GM18505 (cell line): ENCODE measurements around the gene OR51Q1.
A peak's percentile ranks its signal among the peaks of the same experiment; 100 is the strongest.

Source experiments
- ATAC-seq: cut with Tn5 transposase; IDR thresholded peaks from one replicate; pipeline ENCODE4 v1.9.1; 2021; ENCODE audit not compliant: unreplicated experiment
- POLR2A ChIP-seq: IDR thresholded peaks from 4 replicates; pipeline ENCODE4 v1.6.1; 2011; ENCODE audit warnings: borderline replicate concordance; ENCODE audit not compliant: insufficient read depth, insufficient read length; ENCODE audit errors: extremely low read depth

OR51Q1 gene, protein sequence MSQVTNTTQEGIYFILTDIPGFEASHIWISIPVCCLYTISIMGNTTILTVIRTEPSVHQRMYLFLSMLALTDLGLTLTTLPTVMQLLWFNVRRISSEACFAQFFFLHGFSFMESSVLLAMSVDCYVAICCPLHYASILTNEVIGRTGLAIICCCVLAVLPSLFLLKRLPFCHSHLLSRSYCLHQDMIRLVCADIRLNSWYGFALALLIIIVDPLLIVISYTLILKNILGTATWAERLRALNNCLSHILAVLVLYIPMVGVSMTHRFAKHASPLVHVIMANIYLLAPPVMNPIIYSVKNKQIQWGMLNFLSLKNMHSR

DNA sequence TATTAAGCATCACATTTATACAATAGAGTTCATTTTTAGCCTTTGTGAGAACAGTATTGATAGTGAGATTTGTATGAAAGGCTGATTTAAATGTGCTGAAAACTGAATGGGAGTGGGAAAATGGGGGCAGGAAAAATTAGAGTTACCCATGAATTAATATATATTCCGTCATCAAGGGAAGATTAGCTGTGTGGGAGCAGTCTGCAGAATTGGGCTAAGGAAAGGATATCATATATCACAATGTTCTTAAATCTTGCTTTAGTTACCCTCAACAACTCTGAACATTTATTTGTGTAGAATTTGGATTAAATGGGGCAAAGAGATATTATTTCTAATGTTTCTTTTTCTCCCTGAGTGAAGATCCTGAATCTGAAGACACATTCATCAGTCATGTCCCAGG lies at the start of gene OR51Q1:
Gene OR51Q1 (plus strand): TSS at position 301 of the 400 bp plus-strand sequence. CDS start 90 bp downstream, at position 391.
- no peak for ATAC-seq
- TF ChIP-seq POLR2A, result no peak

DNA sequence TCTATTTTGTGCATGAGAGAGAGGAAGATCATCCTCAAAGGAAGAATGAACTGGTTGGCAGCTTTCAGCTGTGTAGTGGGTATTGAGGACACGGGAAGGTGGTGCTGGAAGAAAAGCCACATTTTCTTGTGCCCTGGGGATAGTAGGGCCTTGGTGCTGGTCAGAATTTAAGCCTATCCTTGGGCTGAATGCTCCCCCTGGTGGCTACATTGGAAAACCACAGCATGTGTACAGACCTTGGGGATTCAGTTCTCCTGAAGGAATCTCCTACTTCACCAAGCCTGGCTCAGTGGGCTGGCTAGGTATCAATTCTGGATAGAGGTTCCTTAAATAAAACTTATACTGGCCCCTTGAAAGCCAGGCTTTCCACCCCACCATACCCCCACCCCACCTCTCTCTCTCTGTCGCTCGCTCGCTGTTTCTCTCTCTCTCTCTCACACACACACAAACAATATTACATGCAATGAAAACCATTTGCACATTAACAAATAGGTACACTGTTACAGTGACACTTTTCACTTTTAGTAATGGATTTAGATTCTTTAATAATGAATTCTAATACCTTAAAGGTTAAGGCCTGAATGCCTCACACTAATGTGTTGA lies 41.1 kb upstream of the OR51Q1 start:
- ATAC-seq, result peak; percentile 66
- TF ChIP-seq POLR2A, result no peak

DNA sequence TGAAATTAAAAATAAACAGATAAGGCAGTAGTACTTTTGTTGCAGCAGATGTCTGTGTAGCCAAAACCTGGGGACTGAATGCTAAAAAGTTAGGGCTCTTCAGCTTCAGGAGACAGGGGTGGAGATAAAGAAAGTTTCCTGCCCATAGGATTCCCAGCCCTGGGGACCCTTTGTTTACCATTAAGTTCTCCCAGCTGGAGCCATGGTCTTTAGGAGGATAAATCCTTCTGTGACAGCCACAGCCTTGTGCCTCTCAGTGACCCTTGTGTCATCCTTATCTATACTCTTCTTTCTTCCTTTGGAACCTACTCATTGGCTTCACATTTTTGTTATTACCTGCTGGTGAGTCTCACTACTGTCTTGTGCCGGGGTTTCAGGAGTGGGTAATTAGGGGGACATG lies 38.3 kb upstream of the OR51Q1 start, which contains the start of gene OR51M1:
Gene OR51M1 (plus strand): TSS at position 237 of the 400 bp plus-strand sequence. CDS start 5,587 bp downstream, outside the sequence.
- TF ChIP-seq POLR2A, result no peak
- no peak for ATAC-seq

DNA sequence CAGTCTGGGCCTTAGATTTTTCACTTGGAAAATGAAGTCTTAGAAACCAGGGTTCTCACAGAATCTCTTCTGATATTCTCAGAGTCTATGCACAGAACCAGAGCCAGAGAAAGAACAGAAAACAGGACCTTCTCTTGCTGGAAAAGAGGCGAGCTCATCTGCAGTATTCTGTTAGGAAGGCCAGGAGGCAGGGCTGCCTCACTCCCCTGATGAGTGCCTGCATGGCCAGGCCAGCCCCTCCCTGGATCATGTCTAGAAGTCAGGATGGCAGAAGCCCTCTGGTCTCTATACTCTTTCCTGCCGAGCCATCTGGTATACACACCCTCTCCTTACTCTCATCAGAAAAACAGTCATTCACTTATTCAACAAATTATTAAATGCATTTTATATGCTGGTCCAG lies 37.6 kb upstream of the OR51Q1 start:
- no peak for ATAC-seq
- TF ChIP-seq POLR2A, result no peak

DNA sequence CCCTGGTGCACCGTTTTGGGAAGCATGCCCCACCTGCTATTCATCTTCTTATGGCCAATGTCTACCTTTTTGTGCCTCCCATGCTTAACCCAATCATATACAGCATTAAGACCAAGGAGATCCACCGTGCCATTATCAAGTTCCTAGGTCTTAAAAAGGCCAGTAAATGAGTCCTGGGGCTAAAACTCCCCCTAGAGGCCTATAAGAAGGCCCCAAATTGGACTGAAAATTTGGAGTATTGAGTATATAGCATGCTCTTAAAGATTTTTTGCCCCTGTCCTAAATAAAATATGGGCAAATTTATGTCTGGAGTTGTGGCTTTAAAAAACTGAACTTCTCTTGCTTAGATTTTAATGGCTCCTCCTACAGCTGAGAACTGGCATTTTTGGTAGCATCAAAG lies 31.7 kb upstream of the OR51Q1 start:
- no peak for ATAC-seq
- TF ChIP-seq POLR2A, result no peak

DNA sequence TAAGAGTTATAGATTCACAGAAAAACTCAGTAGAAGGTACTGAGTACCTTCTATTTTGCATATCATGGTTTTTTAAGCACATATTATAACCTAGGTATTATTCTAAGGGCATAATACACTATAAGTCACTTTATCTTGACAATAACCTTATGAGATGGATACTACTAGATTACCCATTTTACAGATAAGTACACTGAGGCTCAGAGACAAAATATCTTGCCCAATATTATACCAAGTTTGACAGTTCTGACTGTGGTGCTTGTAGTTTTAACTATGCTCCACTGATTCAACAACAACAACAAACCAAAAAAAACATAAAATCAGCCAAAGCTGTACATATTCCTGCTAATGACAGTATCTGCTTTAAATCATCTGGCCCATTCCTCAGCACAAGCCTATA lies 27.8 kb upstream of the OR51Q1 start:
- no peak for TF ChIP-seq POLR2A
- ATAC-seq, result no peak

- no peak for TF ChIP-seq POLR2A
- ATAC-seq, result no peak
Measured at GRCh38 chr11:5398936-5399335, 23.0 kb upstream of the OR51Q1 start.

DNA sequence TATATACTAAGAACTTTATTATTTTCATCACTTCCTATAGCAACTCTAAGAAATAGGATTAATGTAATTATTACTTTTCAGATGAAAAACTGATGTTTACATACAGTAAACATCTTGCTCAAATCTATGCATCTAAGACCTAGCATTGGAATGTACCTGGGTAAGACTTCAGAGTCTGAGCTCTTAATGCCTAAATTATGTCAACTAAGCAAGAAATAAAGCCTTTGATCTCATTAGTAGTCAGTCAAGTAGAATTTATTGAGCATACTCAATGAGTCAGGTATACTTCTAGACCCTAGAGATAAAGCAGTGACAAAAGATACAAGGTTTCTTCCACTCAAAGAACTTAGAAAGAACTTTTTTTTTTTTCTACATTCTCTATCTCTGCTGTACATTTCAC lies 16.7 kb upstream of the OR51Q1 start:
- no peak for ATAC-seq
- TF ChIP-seq POLR2A, result no peak

DNA sequence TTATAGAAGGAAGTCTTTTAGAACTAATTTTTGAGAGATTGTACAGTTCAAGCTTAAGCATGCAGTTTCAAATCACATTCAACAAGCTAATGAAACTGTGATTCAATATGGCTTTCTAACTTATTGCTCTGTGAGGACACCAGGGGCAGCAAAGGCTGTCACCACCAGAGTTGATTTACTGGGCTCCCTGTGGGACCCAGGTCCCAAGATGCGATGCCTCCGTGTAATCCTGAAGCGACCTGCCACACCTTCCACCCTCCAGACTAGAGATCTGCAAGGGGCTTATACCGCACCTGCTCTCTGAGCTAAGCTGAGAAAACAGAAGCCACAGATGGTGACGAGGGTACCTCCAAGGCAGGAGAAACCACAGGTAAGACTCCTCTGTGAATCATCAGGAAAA lies 918 bp upstream of the OR51Q1 start:
- no peak for TF ChIP-seq POLR2A
- ATAC-seq, result no peak

DNA sequence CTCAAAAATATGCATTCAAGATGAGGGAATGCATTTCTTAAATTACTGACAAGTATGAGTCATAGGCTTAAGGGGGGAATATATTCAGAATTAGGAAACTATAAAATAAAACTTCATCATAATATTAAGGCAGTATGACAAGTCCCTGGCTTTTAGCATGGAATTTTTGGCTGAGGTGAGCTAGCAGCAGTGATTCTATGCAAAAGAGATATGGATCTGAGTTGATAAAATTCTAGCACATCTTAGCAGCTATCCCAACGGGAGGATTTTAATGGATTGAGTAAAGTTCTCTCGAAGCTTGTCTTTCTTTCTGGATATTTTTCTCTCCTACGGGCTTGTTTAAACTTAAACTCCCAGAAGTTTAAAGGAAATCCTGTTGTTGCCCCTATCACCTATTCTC lies 1.2 kb downstream of the OR51Q1 start:
- no peak for TF ChIP-seq POLR2A
- no peak for ATAC-seq

DNA sequence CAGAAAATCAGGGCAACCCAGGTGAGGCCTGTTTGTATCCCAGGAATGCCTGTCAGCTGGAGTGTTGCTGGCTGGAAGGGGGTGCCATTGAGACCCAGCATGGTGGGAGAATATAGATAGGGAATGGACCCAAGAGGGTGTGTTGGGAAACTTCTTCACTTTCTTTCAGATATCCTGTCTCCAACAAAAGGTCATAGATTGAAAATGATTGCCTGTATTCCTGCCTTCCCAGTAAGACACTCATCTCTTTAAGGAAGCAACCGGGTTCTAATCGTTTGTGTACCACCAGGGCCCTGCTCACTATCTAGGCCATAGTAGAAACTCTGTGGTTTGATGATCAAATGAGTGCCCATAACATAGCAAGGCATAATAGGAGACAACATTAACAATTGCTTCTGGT lies 19.5 kb downstream of the OR51Q1 start, which contains the start of gene OR51I1:
Gene OR51I1 (minus strand): TSS at position 101 of the 400 bp plus-strand sequence. CDS start 0 bp downstream, at position 101.
- ATAC-seq, result no peak
- TF ChIP-seq POLR2A, result no peak

DNA sequence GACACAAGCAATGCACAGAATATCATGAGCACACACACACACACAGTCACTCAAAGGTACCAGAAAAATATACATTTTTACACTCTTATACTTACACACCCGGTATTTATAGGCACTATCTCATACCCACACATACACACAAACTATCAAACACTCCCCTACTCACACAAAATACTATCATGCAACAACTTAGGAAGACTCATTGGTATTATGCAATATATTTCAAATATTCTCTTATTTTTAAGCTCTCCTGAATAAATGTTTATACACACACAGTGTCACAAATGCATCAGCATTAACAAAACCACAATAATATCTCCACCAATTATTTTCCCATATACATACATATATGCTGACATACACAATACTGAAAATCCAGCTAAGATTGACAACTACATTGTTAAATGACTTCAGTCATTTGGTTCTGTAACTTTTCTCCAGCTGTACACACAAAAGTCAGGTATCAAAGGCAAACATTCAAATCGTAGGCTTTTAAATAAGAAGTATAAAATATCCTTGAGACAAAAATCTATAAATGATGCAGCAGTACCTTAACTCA lies 22.0 kb downstream of the OR51Q1 start:
- ATAC-seq, result no peak
- TF ChIP-seq POLR2A, result no peak

GRCh38 chr11:5449023-5449422 lies 27.1 kb downstream of the OR51Q1 start, which contains the start of gene OR51I2:
Gene OR51I2 (plus strand): TSS chr11:5449323. CDS start chr11:5453489, 4,166 bp downstream.
- ATAC-seq, result no peak
- no peak for TF ChIP-seq POLR2A

GRCh38 chr11:5449432-5449831 lies 27.5 kb downstream of the OR51Q1 start:
- no peak for TF ChIP-seq POLR2A
- no peak for ATAC-seq
